Measurements from ENCODE around the gene PITX1.
"Not testable (repeated sequence)": the region's sequence is repeated elsewhere in the genome, so short reads cannot be mapped to it uniquely, and the experiment has no call there.

The PITX1 gene

GRCh38 chr5:135033901-135034235 lies at the start of gene PITX1:
Gene PITX1, minus strand, starts transcription at chr5:135034228. Its CDS starts 347 bp downstream, at chr5:135033881.
- DNase-seq, result no peak

- not testable (repeated sequence) for DNase-seq
These were observed 49.3 kb upstream of the PITX1 start for GRCh38 chr5:135083334-135083733.

GRCh38 chr5:135081240-135081639 lies 47.2 kb upstream of the PITX1 start:
- no peak for DNase-seq

GRCh38 chr5:135079760-135080159 lies 45.7 kb upstream of the PITX1 start:
- no peak for DNase-seq

DNA sequence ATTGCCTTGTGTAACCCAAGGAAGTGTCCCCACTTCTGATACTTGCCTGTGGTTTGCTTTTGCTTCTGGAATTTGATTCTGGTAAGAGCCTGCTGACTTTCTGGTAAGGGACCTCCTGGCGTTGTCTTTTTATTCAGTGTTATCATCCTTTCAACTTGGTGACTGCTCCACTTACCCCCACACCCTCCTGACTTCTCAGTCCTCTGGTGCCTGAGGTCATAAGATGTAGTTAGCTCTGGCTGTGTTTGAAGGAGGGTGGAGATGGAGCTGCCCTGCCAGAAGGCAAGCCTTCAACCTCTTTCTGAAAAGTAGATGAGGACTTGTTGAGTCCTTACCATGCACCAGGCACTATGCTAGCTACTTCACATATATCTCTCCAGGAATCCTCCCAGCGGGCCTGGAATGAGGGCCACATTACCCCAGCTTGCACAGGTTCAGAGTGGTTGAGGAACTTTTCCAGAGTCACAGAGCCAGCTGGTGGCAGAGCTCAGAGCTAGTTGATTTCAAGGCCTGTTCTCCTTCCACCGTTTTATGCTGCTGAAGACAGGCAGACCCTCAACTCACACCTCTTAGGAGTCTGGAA lies 45.2 kb upstream of the PITX1 start:
- no peak for DNase-seq

- DNase-seq, result no peak
These were observed 42.8 kb upstream of the PITX1 start for GRCh38 chr5:135076801-135077200.

DNA sequence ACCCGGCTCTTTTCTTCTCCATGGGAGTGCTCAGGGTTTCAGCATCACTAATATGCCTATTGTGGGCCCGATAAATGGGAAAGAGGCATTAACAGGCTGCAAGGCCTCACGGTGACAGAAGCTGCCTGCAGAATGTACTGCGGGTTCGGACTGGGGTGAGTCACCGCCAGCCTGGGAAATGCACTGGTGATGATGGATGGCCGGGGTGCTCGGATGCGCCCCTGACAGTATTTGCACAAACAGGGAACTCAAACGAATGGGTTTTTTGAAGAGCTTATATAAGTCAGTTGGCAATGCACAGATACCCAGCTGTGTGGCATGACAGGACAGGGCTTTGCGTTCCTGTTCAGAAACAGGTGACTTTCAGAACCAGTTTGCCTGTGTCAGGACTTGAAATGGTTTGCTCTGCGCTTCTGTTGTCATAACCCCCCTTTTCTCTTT lies 42.0 kb upstream of the PITX1 start:
- no peak for DNase-seq

DNA sequence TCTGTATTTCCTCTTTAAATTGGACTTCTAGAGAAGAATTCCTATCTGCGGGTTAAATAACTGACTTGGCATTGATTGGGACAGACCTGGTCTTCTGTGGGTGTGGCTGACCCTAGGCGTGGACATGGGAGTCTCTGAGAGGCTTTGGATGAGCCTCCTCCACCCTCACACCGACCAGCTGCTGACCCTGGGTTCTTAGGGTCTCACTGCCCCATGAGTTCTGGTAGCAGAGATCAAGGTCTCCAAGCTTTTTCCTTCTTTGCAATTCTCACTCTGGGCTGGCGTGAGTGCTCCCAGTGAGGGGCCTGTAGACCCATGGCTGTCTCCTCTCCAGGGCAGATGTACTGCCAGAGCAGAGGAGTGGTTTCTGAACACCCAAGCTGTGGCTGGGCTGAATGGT lies 41.6 kb upstream of the PITX1 start:
- no peak for DNase-seq

DNA sequence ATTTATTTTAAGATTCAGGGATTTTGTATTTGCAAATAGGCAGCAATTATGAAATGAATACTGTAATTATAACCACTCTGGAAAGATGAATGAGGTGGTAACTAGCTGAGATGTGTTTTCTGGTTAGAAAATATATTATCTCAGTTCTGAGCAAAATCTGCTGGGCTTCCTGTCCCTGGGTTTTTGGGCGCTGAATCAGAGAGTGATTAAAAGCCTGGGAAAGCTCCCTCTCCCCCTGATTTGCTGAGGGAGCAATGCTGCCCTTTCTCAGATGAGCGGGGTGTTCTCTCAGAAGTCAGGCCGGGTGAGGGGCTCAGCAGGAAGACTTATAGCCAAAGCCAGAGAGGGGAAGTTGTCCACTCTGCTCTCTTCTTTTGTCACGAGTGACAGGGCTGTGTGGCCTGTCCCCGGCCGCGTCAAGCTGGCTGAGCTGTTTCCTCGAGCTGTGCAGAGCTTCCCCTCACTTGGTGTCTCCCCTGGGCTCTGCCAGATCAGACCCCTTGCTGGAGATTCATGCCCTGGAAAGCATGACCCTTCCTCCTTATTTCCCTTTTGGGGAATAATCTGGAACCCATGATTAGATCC lies 39.8 kb upstream of the PITX1 start:
- DNase-seq, result no peak

DNA sequence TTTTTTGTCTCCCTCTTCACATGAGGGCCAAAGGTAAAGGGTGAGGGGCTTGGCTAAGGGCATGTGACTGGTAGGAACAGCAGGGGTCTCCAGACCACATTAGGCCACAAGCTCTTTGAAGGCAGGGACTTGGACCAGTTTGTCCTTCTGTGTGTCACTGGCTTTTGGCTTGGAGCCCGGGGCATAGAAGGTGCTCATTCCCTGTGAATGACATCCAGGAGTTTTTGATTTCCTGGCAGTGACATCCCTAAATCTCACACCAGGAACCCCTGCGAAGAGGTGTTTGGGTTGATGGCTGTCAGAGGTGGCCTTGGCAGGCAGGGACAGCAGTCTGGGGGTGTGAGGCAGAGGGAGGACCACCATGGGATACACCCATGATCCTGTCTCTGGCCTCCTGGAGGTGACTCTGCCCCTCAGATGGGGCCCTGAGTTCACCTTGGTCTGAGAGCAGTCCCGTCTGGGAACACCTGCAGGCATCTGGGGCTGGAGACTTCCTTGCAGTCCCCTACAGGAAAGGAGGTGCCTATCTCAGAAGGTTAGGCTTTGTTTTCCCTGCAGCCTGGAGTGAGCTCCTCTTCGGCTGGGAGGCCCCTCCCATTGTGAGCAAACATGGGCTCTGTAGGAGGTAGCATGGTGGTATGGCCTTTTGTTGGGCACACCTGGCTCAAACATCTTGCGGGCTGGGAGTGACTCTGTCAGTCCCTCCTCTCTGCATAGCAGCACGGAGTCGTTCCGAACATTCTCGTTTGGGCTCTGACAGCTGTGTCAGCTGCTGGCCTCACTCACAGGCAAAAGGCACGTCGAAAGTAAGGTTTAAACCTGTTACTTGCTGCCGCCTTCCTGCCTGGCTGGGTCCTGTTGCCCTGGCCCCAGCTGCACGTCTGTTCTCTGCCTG lies 38.6 kb upstream of the PITX1 start:
- DNase-seq, result no peak

DNA sequence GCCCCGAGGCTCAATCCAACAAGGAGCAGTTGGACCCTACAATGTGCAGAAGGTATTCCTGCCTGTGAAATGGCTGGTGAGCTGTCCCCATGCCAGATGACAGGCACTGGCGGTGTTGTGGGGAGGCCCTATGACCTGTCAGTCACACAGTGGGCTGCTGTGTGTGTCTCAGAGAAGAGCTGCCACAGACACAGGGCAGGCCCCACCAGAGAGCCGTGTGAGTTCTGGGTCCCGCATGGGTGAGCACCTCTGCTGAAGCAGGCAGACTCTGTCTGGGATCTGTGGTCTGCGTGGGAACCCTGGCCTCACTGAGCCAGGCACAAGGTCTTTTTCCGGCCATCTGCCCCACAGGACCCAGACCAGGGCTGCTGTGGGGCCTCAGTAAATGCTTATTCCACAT lies 37.3 kb upstream of the PITX1 start:
- no peak for DNase-seq

- no peak for DNase-seq
These were observed 36.0 kb upstream of the PITX1 start for GRCh38 chr5:135069895-135070657.

DNA sequence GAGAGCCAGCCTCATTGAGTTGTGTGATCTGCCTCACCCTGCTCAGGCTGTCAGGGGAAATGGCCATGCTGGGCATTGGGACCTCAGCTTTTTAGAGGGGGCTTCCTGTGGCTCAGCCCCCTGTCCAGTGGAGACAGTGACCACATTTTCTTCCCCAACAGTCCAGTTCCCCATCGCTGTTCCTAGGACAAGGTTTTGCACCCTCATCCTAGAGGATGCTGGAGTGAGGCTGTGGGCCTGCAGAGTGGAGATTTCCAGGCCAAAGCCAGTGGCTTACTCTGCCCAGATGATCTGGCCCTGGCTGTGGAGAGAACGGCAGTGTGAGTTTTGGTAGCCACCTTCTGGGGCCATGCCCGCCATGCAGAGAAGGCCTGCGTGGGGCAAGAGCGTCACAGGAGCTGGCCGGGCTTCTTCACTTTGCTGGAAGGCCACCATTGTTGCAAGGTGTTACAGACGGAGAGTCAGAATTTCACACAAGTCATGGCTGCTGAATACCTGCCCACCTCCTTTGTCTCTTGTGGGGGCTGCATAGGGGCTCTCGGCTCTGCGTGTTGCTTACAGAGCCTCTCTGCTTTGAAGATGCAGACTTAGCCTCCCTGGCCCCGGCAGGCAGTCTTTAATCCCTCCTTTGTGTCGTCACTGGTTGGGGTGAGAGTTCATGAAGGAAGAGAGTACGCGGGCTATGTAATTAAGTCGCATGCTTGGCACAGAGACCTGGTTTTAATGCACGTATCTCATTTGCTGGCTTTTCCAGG lies 35.2 kb upstream of the PITX1 start:
- no peak for DNase-seq

DNA sequence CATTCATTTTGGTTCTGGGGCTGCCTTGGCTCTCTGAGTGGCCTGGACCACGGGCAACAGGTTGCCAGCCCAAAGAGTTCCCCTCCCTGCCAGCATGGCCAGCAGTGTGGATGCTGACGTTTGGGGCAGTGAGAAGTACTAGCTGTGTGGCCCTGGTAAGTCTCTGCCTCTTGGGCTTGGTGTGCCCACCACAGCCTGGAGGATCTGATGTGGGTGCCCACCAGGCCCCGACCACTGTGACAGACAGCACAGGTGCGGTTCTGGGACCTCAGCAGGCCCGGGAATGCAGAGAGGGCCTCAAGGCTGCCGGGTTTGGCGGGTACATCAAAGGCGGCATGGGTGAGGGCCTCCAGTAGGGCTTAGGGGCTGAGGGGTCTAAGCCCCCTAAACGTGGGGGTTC lies 33.6 kb upstream of the PITX1 start:
- no peak for DNase-seq

DNA sequence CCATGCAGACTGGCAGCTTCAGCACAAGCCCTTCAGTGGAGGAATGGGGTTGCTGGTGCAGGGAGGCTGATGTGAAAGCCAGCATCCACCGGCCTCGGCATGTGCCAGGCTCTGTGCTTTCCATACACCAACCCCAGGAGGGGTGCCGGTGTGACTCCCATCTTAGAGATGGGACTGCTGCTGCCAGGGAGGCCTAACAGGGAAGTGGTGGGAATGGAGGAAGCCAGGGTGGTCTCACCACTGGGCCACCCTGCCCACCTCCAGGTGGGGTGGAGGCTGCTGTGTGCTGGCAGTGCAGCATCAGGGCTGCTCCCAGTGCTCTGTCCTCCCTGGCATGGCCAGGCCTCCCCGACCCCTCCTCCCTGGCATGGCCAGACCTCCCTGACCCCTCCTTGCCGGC lies 32.8 kb upstream of the PITX1 start:
- no peak for DNase-seq

DNA sequence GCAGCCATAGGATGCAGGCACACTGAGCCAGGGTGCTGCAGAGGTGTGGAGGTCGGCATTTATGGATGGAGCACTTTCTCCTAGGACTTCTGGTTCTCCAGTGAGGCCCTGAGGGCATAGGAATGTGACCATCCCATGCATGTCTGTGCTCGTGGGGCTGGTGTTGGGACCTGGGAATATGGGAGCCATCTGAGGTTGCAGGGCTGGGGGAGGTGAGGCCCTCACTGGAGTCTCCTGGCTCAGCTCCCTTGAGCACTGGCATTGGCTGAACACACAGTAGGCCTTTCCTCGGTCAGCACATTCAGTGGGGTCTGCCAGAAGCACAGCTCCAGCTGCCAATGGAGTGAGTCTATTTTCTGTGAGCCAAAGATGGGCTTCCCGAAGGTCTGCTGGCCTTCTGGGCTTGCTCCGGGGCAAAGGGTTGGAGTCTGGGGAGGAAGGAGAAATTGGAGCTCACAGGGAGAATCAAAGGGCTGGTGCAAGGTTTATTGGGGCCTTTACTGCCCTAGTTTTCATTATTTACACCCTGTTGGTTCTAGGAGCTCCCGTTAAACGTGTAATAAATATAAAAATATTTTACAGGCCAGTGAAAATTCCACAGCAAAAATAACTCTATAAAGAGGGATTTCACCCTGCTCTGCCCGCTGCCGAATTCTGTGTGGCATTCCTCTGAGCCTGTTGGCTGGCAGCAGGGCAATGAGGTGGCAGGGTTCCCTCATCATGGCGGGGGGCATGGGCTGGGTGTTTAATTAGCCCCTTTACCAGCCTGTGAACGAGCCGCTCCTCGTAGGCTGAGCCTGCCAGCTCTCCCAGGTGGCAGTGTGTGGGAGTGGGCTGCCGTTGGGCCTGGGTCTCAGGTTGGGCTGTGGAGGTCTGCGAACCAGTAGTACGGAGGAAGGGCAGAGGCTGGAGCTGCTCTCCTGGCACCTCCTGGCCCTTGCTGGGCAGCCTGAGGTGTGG lies 31.6 kb upstream of the PITX1 start:
- DNase-seq, result no peak

- no peak for DNase-seq
These were observed 30.2 kb upstream of the PITX1 start for GRCh38 chr5:135064235-135064570.

DNA sequence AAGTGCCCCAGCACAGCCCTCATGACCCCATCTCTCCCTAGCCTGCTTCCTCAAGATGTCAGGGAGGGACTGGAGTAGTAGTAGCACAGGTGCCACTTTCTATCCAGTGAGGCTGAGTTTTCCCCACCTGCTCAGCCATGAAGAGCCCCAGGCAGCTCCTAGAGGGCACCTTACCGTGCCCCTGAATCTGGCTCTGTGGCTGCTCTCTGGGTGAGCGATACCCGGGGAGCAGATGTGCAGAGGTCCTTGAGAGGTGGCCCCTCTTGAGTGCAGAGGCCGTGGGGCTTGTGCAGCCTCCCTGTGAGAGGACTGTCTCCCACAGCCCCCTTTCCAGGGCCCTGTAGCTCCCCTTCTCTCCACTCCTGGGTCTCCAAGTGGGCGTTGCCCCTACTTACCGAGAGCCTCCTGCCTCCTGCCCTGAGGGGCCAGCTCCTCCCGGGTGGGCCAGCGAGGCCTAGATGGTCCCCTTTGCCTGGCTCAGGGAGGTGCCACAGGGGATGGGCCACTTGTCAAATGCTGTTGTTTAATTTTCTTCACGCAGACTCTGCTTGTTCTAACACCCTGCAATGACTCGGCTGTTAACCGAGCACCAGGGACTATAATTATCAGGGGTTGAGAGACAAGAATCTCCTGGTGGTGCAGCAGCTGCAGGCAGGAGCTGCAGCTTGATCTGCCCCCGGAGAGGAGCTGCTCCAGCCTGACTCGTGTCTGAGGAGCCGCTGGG lies 29.6 kb upstream of the PITX1 start:
- no peak for DNase-seq

DNA sequence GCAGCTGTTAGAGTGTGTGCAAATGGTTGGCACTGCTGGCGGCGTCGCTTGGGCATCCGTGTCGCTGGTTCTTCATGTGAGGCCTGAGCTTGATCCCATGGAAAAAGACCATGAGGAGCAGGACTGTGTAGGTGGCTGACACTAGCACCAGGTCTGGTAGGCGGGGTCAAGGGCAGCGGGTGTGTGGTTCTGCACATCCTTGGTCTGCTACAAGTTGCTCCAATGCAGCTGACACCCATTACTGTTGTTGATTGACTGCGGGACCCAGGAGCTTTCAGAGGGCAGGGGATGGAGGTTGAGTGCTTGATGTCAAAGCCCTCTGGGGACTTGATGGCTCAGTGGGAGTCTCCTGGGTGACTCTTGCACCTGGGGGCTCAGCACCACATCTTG lies 29.0 kb upstream of the PITX1 start:
- DNase-seq, result no peak

DNA sequence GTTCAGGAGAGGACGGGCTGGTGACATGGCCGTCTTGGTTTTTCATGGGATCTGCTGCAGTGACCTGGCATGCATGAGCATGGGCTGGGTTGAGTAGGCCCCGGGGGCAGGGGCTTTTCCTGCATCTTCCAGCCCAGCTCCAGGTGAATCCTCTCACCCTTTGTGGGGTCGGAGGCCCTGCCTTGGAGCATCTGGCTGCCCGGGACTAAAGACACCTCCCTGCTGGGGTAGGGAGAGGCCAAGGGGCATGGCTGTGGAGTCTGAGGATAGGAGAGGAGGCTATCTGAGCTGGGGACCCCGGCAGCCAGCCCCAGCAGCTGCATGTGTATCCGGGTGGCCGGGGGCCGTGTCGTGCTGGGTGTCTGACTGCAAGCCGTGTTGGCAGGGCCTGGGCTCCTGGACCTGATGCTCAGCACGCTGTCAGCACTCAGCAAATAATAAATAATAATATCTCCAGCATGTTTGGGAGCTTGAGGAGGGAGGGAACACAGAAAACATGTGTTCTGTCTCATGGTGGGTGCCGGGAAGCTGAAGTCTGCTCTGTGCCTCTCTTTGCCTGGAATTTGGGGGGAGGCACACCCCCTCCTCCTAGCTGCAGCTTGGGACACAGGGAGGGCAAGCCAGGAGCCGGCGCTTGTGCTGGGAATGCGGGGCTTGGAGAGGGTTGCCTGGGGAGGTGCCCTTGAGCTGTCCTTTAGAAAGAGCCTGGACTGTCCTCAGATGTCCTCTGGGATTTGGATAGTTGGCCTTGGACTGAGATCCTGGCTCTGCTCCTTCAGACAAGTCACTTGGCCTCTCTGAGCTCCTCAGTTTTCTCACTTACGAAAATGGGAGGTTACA lies 28.4 kb upstream of the PITX1 start:
- no peak for DNase-seq
